H1 (cell line): Measurements from ENCODE around the gene CFAP97D1. TPM values are rescaled to one million over a fixed set of nuclear protein-coding genes. Genes with fewer than 3 reads are reported as not detected.

Source experiments
- NRF1 ChIP-seq: IDR thresholded peaks from 2 replicates; pipeline ENCODE4 v1.6.1; 2011; ENCODE audit warnings: mild to moderate bottlenecking, low read depth, low read length, improper control_type of control experiment
- polyA plus RNA-seq, 7 experiments: library from polyadenylated mRNA; depleted of rRNA in 3 of 7; stranded (reverse) in 5 of 7; unstranded in 2 of 7; fragments of >200 nt in 5 of 7; fragments of 200-250 nt in 2 of 7; gene quantifications; 1 replicate in 5 of 7; 2 replicates in 1 of 7; 4 replicates in 1 of 7; pipeline versions ENCODE4 v1.2.1 to v1.2.3, GENCODE V29; 2011 to 2013; ENCODE audit warnings: missing spikeins in 2 of 7, mixed read lengths in 2 of 7
- total RNA-seq: library from RNA; stranded (reverse); fragmentation: NEBNext Ultra II Directional; extraction: Animal tissue kit (Norgen Biotek cat#: 25700); gene quantifications from 2 replicates; pipeline ENCODE4 v1.2.1, GENCODE V29; 2021

The CFAP97D1 gene
- total and polyA plus RNA-seq, 2 of the 8 experiments (the other 6 are each of a cell fraction or from before 2014, with no cell fraction given) = 0.02 to 0.07 TPM

DNA sequence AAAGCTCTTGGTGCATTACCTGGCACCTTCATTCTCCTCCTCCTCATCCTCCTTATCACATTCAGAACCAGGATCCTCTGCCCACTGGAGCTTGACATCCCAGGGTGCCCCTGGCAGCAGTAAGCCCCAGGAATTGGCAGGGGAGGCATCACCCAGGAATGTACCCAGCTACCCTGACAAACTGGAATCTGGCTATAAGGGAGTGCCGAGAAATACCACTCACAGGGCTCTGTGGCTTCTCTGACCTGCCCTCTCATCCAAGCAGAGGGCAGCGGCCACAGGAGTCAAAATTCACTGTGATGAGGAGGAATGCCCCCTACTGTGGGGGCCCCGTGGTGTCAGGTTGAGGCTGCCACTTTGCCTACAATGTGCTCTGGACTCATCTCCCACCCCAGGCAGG, 33.2 kb downstream of the CFAP97D1 start (continued):
- no peak for TF ChIP-seq NRF1
- TF ChIP-seq, all 59 proteins: peak for 0
